Epithelial cell of esophagus (primary cell): ENCODE data around the gene DNPH1.

ENCODE experiments used
- DNase-seq: peaks from one replicate; pipeline ENCODE4 v3.0.0; 2010; ENCODE audit warnings: low read depth
- H3K4me3 ChIP-seq: 2 replicates; pipeline ENCODE4 v1.5.1; 2011; ENCODE audit warnings: mild to moderate bottlenecking, low read length, control low read depth
- CTCF ChIP-seq: IDR thresholded peaks from 2 replicates; pipeline ENCODE4 v1.5.1; 2011; ENCODE audit warnings: low read depth, mild to moderate bottlenecking, low read length, control low read depth, inconsistent platforms; ENCODE audit not compliant: insufficient read depth; ENCODE audit errors: missing control alignments

Gene DNPH1

DNA sequence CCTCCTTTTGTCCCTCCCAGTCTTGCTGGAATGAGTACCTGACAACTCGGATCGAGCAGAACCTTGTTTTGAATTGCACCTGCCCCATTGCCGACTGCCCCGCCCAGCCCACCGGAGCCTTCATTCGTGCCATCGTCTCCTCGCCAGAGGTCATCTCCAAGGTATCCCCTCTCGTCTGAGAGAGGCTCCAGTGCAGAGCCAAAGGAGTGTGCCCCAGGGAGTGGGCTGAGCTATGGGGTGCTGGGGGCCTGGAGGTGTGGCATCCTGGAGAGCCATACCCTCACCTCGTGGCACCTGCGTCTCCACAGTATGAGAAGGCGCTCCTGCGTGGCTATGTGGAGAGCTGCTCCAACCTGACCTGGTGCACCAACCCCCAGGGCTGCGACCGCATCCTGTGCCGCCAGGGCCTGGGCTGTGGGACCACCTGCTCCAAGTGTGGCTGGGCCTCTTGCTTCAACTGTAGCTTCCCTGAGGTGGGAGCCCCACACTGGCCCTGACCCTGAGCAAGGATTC is 8.8 kb downstream of the DNPH1 start:
- no peak for TF ChIP-seq CTCF
- no peak overlapping the region for H3K4me3 ChIP-seq
- DNase-seq: no peak

DNA sequence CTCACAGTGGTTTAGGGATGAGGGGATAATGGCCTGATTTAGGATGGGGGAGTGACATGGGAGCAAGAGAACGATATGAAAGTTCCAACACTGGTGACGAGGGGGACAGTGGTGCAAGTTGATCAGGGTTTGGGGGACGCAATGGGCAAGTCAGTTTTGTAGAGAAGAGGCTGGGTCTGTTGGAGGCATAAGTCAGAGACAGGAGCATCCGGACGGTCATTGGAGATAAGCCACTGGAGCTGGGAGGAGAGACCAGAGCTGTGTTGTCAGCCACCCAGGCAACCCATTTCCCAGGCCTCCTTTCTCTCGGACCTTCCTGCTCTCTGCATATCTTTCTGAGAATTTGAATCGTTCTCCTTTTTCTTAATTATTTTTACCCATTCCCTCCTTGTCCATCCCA is 9.5 kb downstream of the DNPH1 start:
- TF ChIP-seq CTCF: no peak
- no peak for DNase-seq
- H3K4me3 ChIP-seq: no peak overlapping the region

- TF ChIP-seq CTCF: no peak
- no peak for DNase-seq
- no peak overlapping the region for H3K4me3 ChIP-seq
Observed at GRCh38 chr6:43219119-43219518, 10.2 kb downstream of the DNPH1 start.

DNA sequence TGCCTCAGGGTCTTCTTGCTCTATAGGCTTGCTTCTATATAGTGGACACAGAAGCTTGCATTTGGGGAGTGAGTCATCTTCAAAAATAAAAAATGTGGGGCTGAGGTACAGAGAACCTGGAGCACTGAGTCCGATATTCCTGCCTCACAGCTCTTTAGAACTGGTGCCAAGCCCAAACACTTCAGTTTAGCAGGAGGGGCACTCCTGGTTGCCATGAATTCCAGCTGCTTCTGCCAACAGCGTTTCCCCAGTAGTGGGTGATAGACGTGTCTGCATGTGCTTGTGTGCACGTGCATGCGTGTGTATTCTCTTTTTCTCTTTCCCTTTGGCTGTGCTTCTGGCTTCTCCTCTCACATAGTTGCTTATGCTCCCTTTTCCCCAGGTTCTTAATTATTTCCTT is 11.9 kb downstream of the DNPH1 start:
- no peak for DNase-seq
- no peak for TF ChIP-seq CTCF
- H3K4me3 ChIP-seq: no peak overlapping the region

DNA sequence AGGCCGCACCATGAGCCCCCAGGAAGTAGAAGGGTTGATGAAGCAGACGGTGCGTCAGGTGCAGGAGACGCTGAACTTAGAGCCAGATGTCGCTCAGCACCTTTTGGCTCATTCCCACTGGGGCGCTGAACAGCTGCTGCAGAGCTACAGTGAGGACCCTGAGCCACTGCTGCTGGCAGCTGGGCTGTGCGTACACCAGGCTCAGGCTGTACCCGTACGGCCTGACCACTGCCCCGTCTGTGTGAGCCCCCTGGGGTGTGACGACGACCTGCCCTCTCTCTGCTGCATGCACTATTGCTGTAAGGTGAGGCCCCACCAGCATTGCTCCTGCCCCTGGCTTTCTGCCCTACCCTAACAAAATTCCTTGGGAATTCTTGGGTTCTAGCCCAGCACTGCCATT is 13.1 kb downstream of the DNPH1 start:
- no peak for TF ChIP-seq CTCF
- H3K4me3 ChIP-seq: no peak overlapping the region
- DNase-seq: no peak

DNA sequence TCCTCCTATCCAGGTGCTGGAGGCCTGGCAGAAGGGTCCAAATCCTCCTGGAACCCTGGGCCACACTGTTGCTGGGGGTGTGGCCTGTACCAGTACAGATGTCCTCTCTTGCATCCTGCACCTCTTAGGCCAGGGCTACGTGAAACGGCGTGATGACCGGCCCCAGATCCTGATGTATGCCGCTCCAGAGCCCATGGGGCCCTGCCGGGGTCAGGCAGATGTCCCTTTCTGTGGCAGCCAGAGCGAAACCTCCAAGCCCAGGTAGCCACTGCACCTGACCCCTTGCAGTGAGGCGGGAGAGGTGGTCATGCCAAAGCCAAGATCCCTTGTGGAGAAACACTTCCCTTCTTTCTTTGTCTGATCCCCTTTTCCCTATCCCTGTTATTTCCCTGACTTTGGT is 14.2 kb downstream of the DNPH1 start:
- DNase-seq: no peak
- H3K4me3 ChIP-seq: no peak overlapping the region
- no peak for TF ChIP-seq CTCF

GRCh38 chr6:43213431-43213830 is 15.8 kb downstream of the DNPH1 start:
- DNase-seq: no peak
- H3K4me3 ChIP-seq: no peak overlapping the region
- no peak for TF ChIP-seq CTCF
